Measurements from ENCODE around the gene MRPL19.

DNA sequence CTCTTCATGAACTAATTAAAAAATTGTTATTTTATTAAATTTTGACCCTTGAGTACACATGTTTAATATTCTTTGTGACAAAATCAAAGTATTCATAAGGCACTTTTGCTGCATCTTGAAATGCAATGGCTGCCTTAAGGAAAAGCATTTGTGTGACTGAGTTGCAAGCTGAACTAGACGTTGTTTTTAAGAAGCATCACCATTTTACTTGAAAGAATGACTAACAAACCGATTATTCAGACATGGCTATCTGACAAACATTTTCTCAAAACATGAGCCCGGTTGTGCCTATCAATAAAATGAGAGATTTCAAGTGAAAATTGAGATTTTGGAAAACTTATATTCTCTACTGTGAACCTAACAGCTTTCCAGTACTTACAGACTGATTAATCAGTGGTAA is 61.3 kb downstream of the MRPL19 start:
- TF ChIP-seq, protein P1, sequence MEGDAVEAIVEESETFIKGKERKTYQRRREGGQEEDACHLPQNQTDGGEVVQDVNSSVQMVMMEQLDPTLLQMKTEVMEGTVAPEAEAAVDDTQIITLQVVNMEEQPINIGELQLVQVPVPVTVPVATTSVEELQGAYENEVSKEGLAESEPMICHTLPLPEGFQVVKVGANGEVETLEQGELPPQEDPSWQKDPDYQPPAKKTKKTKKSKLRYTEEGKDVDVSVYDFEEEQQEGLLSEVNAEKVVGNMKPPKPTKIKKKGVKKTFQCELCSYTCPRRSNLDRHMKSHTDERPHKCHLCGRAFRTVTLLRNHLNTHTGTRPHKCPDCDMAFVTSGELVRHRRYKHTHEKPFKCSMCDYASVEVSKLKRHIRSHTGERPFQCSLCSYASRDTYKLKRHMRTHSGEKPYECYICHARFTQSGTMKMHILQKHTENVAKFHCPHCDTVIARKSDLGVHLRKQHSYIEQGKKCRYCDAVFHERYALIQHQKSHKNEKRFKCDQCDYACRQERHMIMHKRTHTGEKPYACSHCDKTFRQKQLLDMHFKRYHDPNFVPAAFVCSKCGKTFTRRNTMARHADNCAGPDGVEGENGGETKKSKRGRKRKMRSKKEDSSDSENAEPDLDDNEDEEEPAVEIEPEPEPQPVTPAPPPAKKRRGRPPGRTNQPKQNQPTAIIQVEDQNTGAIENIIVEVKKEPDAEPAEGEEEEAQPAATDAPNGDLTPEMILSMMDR (conservative IDR thresholded peaks at IDR 0.05; ENCODE audit: low read depth in 2 of 2), result no peak
- TF ChIP-seq EZH2 (IDR thresholded peaks at IDR 0.05; ENCODE audit: low read depth, unreplicated experiment) (no peak), POLR2AphosphoS5 (IDR thresholded peaks at IDR 0.05; ENCODE audit: low read depth) (no peak), JUNB (IDR thresholded peaks at IDR 0.05; ENCODE audit: unreplicated experiment) (no peak), CREB1 (CRISPR knock-in tag; IDR thresholded peaks at IDR 0.05; ENCODE audit: low read depth) (no peak), STAT1 (IDR thresholded peaks at IDR 0.05; ENCODE audit: unreplicated experiment) (no peak), ZNF331 (CRISPR knock-in tag; IDR thresholded peaks at IDR 0.05; ENCODE audit: low read depth) (no peak), EZH2phosphoT487 (IDR thresholded peaks at IDR 0.05; ENCODE audit: unreplicated experiment) (no peak), NANOG (IDR thresholded peaks at IDR 0.05; ENCODE audit: borderline replicate concordance) (no peak), ZNF114 (CRISPR knock-in tag; IDR thresholded peaks at IDR 0.05) (no peak)
- TF ChIP-seq, protein P2, sequence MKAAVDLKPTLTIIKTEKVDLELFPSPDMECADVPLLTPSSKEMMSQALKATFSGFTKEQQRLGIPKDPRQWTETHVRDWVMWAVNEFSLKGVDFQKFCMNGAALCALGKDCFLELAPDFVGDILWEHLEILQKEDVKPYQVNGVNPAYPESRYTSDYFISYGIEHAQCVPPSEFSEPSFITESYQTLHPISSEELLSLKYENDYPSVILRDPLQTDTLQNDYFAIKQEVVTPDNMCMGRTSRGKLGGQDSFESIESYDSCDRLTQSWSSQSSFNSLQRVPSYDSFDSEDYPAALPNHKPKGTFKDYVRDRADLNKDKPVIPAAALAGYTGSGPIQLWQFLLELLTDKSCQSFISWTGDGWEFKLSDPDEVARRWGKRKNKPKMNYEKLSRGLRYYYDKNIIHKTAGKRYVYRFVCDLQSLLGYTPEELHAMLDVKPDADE (IDR thresholded peaks at IDR 0.05), result no peak
- TF ChIP-seq, protein P3, sequence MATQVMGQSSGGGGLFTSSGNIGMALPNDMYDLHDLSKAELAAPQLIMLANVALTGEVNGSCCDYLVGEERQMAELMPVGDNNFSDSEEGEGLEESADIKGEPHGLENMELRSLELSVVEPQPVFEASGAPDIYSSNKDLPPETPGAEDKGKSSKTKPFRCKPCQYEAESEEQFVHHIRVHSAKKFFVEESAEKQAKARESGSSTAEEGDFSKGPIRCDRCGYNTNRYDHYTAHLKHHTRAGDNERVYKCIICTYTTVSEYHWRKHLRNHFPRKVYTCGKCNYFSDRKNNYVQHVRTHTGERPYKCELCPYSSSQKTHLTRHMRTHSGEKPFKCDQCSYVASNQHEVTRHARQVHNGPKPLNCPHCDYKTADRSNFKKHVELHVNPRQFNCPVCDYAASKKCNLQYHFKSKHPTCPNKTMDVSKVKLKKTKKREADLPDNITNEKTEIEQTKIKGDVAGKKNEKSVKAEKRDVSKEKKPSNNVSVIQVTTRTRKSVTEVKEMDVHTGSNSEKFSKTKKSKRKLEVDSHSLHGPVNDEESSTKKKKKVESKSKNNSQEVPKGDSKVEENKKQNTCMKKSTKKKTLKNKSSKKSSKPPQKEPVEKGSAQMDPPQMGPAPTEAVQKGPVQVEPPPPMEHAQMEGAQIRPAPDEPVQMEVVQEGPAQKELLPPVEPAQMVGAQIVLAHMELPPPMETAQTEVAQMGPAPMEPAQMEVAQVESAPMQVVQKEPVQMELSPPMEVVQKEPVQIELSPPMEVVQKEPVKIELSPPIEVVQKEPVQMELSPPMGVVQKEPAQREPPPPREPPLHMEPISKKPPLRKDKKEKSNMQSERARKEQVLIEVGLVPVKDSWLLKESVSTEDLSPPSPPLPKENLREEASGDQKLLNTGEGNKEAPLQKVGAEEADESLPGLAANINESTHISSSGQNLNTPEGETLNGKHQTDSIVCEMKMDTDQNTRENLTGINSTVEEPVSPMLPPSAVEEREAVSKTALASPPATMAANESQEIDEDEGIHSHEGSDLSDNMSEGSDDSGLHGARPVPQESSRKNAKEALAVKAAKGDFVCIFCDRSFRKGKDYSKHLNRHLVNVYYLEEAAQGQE (IDR thresholded peaks at IDR 0.05; ENCODE audit: unreplicated experiment), result no peak
- TF ChIP-seq, protein P4, sequence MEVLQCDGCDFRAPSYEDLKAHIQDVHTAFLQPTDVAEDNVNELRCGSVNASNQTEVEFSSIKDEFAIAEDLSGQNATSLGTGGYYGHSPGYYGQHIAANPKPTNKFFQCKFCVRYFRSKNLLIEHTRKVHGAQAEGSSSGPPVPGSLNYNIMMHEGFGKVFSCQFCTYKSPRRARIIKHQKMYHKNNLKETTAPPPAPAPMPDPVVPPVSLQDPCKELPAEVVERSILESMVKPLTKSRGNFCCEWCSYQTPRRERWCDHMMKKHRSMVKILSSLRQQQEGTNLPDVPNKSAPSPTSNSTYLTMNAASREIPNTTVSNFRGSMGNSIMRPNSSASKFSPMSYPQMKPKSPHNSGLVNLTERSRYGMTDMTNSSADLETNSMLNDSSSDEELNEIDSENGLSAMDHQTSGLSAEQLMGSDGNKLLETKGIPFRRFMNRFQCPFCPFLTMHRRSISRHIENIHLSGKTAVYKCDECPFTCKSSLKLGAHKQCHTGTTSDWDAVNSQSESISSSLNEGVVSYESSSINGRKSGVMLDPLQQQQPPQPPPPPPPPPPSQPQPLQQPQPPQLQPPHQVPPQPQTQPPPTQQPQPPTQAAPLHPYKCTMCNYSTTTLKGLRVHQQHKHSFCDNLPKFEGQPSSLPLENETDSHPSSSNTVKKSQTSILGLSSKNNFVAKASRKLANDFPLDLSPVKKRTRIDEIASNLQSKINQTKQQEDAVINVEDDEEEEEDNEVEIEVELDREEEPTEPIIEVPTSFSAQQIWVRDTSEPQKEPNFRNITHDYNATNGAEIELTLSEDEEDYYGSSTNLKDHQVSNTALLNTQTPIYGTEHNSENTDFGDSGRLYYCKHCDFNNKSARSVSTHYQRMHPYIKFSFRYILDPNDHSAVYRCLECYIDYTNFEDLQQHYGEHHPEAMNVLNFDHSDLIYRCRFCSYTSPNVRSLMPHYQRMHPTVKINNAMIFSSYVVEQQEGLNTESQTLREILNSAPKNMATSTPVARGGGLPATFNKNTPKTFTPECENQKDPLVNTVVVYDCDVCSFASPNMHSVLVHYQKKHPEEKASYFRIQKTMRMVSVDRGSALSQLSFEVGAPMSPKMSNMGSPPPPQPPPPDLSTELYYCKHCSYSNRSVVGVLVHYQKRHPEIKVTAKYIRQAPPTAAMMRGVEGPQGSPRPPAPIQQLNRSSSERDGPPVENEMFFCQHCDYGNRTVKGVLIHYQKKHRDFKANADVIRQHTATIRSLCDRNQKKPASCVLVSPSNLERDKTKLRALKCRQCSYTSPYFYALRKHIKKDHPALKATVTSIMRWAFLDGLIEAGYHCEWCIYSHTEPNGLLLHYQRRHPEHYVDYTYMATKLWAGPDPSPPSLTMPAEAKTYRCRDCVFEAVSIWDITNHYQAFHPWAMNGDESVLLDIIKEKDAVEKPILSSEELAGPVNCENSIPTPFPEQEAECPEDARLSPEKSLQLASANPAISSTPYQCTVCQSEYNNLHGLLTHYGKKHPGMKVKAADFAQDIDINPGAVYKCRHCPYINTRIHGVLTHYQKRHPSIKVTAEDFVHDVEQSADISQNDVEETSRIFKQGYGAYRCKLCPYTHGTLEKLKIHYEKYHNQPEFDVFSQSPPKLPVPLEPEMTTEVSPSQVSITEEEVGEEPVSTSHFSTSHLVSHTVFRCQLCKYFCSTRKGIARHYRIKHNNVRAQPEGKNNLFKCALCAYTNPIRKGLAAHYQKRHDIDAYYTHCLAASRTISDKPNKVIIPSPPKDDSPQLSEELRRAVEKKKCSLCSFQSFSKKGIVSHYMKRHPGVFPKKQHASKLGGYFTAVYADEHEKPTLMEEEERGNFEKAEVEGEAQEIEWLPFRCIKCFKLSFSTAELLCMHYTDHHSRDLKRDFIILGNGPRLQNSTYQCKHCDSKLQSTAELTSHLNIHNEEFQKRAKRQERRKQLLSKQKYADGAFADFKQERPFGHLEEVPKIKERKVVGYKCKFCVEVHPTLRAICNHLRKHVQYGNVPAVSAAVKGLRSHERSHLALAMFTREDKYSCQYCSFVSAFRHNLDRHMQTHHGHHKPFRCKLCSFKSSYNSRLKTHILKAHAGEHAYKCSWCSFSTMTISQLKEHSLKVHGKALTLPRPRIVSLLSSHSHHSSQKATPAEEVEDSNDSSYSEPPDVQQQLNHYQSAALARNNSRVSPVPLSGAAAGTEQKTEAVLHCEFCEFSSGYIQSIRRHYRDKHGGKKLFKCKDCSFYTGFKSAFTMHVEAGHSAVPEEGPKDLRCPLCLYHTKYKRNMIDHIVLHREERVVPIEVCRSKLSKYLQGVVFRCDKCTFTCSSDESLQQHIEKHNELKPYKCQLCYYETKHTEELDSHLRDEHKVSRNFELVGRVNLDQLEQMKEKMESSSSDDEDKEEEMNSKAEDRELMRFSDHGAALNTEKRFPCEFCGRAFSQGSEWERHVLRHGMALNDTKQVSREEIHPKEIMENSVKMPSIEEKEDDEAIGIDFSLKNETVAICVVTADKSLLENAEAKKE (CRISPR knock-in tag; IDR thresholded peaks at IDR 0.05), result no peak

All from GM23338 (cell line).